WI38 (cell line): ENCODE measurements around the gene INCENP.
A peak's percentile ranks its signal among the peaks of the same experiment; 100 is the strongest.

Source experiments
- H3K4me3 ChIP-seq: 2 replicates; pipeline ENCODE4 v1.5.1; 2011; ENCODE audit warnings: low read depth, mild to moderate bottlenecking, control low read depth, low read length
- TF ChIP-seq, protein P1 (sequence below): IDR thresholded peaks from 2 replicates; pipeline ENCODE4 v1.5.1; 2012; ENCODE audit warnings: low read depth, mild to moderate bottlenecking, control low read depth, low read length

INCENP gene

DNA sequence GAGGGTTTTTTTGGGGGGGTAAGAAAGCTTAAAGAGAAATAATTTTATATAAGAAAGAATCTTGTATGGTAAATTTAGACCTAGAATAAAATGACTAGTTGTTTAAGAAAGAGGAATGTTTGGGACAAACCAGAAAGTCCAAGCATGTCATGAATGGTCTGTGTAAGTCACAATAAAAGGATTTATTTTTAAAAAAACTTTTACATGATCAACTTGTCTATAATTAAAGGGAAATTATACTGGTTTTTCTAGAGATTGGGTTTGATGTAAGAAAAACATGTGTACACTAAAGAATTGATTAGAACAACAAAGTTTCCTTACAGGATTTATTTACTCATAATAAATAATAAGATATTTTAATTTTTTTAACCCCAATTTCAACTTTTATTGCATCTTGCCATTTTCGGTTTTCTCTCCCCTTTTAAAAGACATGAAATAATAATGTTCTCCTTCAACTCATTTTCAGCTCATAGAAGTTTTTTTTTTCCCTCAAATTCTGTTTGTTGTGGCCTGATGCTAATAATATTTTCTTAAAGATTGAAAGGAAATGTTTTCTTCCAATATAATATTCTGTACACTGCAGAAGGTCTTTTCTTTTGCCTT lies 35.4 kb upstream of the INCENP start:
- TF ChIP-seq, protein P1, sequence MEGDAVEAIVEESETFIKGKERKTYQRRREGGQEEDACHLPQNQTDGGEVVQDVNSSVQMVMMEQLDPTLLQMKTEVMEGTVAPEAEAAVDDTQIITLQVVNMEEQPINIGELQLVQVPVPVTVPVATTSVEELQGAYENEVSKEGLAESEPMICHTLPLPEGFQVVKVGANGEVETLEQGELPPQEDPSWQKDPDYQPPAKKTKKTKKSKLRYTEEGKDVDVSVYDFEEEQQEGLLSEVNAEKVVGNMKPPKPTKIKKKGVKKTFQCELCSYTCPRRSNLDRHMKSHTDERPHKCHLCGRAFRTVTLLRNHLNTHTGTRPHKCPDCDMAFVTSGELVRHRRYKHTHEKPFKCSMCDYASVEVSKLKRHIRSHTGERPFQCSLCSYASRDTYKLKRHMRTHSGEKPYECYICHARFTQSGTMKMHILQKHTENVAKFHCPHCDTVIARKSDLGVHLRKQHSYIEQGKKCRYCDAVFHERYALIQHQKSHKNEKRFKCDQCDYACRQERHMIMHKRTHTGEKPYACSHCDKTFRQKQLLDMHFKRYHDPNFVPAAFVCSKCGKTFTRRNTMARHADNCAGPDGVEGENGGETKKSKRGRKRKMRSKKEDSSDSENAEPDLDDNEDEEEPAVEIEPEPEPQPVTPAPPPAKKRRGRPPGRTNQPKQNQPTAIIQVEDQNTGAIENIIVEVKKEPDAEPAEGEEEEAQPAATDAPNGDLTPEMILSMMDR = no peak

DNA sequence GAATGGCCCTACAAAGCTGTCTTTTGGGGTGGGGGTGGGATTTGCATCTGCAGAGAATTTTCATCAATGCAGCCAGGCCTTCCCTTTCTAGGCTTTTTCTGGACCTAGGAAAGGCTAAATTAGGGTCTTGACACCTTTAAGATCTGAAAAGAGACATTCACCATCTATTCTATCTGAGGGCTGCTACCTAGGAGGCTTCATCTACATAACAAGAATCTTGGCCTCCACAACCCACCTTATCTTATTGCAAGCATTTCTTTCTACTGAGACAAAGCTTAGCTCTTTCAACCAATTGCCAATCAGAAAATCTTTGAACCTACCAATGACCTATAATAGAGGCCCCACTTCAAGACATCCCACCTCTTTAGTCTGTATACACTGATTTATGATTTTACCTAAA lies 20.7 kb upstream of the INCENP start:
- no peak overlapping the region for H3K4me3 ChIP-seq
- TF ChIP-seq, protein P1 = no peak

More for the DNA sequence above, 35.4 kb upstream of the INCENP start:
- H3K4me3 ChIP-seq = no peak overlapping the region

DNA sequence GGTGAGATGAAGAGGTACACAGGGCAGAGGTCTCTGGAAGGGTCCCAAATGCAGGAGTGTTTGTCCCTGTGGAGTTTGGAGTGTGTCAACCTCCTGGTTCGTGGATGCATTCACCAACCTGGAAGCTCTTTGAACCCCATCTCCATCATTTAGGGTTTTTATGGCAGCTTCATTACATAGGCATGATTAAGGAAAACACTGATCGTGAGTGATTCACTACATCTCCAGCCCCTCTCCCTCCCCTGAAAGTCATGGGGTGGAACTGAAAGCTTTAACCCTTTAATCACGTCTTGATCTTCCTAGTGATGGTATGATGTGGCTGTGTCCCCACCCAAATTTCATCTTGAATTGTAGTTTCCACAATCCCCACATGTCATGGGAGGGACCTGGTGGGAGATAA lies 19.8 kb upstream of the INCENP start:
- H3K4me3 ChIP-seq = no peak overlapping the region
- TF ChIP-seq, protein P1 = no peak

DNA sequence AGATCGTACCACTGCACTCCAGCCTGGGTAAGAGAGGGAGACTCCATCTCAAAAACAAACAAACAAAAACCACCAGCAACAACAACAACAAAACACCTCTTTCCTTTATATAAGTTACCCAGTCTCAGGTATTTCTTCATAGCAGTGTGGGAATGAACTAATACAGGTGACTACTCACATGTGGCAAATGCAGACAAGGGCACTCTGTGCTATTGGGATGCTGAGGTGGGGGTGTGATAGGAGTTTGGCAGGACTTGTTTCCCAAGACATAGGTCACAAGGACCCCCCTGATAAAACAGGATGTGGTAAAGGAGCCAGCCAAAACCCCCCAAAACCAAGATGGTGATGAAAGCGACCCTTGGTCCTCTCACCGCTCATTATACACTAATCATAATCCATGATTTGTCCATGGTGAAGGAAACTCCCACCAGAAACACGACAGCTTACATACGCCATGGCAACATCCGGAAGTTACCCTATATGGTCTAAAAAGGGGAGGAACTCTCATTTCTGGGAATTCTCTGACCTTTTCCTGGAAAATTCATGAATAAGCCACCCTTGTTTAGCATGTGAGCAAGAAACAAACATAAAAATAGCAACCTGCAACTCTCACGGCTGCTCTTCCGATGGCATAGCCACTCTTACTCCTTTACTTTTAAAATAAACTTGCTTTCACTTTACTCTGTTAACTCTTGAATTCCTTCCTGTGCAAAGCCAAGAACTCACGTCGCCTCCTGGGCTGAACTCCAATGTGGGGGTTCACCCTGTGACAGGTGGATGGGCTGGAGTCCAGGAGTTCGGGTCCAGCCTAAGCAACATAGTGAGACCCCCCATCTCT lies 18.8 kb upstream of the INCENP start:
- TF ChIP-seq, protein P1 = no peak
- peak overlapping the region; percentile 44 for H3K4me3 ChIP-seq

DNA sequence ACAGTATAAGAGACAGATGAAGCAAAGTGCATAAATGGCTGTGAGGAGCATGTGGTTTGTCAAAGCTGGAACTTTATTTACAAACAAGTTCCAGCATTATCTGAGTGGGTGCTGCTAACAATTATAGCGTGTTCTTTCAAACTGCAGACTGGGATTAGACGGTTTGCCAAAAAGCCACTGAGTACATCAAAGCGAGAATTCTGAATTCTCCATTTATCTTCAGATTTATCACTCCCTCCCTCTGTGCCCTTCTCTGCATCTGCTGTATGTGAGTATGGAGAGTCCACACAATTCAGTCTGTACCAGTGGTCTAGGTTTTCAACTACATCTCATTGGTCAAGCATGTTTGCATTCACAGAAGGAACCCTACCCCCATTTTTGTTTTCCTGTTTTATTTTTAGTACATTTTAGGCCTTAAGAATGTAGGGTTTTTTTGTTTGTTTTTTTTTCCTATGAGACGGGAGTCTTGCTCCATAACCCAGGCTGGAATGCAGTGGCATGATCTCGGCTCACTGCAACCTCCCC lies 18.1 kb upstream of the INCENP start:
- peak overlapping the region; percentile 44 for H3K4me3 ChIP-seq
- TF ChIP-seq, protein P1 = no peak

DNA sequence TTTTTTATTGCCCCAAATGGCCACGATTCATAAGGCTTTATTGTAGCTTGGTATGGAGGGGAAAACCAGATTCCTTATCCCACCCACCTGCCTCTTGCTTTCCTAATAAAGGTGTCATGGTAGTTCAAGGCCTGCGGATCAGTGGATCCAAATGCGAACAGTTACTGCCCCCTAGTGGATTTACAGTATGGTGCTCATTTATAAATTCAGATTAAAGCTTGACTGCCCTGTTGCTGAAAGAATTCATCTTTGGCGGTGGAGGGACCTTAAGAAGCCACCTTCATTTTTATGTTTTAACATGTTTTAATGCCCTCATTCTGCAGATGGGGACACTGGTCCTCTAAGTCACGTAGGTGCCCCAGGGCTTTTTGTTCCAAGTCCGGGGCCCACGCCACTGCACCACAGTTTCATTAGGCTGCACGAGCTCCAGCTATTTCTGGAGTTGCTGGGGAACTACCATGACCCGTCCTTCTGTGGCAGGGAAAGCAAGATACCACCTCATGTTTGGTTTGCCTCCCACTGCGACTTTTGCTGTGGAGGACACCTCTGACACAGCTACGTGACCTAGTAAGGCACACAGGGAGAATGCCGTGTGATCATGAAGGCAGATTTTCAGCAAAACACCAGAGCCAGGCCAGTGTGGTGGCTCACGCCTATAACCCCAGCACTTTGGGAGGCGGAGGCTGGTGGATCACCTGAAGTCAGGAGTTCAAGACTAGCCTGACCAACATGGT lies 15.6 kb upstream of the INCENP start:
- H3K4me3 ChIP-seq = no peak overlapping the region
- TF ChIP-seq, protein P1 = peak; percentile 60; the same call in 1 of the 2 replicates
